ENCODE results near the gene PCCB.
"Not testable (repeated sequence)": the region's sequence is repeated elsewhere in the genome, so short reads cannot be mapped to it uniquely, and the experiment has no call there.

Gene PCCB

GRCh38 chr3:136366289-136366688 lies 116.1 kb downstream of the PCCB start:
- TF ChIP-seq, protein P1, sequence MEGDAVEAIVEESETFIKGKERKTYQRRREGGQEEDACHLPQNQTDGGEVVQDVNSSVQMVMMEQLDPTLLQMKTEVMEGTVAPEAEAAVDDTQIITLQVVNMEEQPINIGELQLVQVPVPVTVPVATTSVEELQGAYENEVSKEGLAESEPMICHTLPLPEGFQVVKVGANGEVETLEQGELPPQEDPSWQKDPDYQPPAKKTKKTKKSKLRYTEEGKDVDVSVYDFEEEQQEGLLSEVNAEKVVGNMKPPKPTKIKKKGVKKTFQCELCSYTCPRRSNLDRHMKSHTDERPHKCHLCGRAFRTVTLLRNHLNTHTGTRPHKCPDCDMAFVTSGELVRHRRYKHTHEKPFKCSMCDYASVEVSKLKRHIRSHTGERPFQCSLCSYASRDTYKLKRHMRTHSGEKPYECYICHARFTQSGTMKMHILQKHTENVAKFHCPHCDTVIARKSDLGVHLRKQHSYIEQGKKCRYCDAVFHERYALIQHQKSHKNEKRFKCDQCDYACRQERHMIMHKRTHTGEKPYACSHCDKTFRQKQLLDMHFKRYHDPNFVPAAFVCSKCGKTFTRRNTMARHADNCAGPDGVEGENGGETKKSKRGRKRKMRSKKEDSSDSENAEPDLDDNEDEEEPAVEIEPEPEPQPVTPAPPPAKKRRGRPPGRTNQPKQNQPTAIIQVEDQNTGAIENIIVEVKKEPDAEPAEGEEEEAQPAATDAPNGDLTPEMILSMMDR (IDR thresholded peaks at IDR 0.05; ENCODE audit: low read depth, low read length, missing control alignments), result no peak
- no peak overlapping the region for H3K4me3 ChIP-seq (replicated peaks; ENCODE audit: low read depth, low read length)
- no peak for DNase-seq (ENCODE audit: extremely low read depth, low read depth)

DNA sequence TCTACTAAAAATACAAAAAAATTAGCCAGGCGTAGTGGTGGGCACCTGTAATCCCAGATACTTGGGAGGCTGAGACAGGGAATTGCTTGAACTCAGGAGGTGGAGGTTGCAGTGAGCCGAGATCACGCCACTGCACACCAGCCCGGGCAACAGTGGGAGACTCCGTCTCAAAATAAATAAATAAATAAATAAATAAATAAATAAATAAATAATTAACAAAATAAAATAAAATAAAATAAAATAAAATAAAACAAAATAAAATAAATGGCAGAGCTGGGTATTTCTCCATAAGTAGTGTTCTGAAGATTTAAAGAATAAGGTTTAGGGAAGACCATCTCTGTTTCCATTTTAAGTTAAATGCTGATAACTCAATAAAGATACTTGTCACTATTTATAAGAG lies 125.7 kb downstream of the PCCB start:
- not testable (repeated sequence) for H3K4me3 ChIP-seq (replicated peaks; ENCODE audit: low read depth, low read length); DNase-seq (ENCODE audit: extremely low read depth, low read depth)

DNA sequence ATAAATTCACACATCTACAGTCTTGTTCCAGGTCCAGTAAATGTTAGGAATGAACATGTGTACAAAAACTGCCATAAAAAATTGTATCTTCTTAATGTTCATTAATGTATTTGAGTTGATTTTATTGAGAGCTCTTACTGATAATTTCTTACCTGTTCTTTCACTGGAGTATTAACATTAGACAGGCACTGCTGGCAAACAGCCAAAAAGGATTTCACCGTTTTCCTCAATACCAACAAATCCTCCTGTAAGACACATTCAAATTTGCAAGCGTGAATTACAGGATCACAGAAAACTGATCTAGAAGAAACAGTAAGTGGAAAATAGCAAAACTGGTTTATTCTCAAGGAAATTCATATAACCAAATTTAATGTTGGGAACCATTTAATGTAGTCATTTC lies 127.4 kb downstream of the PCCB start:
- H3K4me3 ChIP-seq (replicated peaks; ENCODE audit: low read depth, low read length), result no peak overlapping the region
- DNase-seq (ENCODE audit: extremely low read depth, low read depth), result no peak
- TF ChIP-seq, protein P1 (IDR thresholded peaks at IDR 0.05; ENCODE audit: low read depth, low read length, missing control alignments), result no peak

DNA sequence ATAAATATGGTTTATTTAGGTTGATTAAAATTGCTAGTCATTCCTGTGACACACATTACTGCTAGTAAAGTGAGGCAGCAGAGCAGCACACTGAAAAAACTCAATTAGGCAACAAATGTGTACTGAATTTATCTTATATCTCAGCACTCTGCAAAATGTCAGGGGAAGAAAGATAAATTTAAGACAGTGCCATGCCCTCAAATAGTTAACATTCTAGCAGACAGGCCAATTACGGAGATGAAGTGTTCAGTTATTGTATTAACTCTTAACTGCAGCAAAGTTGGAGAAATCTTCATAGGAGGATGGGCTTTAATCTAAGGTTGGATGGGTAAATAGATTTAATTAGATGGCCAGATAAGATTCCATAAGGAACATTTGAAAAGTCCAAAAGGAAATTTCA lies 127.9 kb downstream of the PCCB start:
- H3K4me3 ChIP-seq (replicated peaks; ENCODE audit: low read depth, low read length), result no peak overlapping the region
- TF ChIP-seq, protein P1 (IDR thresholded peaks at IDR 0.05; ENCODE audit: low read depth, low read length, missing control alignments), result no peak
- DNase-seq (ENCODE audit: extremely low read depth, low read depth), result no peak
